GM12878 (cell line): ENCODE results near the gene ADAM21. TPM values are rescaled to one million over a fixed set of nuclear protein-coding genes. Genes with fewer than 3 reads are reported as not detected.

Source experiments
- ATAC-seq: fragments of 200-7000 bp; cut with Tn5 transposase; 3 replicates; pipeline ENCODE4 v1.9.1; 2020; ENCODE audit warnings: mild to moderate bottlenecking, moderate library complexity
- BruUV-seq: library from RNA; stranded (reverse); fragments of 400-500 nt; replicated peaks from 2 replicates; lab custom pipeline; 2021; lab: Mats Ljungman, UMichigan
- CTCF ChIA-PET: fragments of 300-600 bp; sonication (Branson Sonifier 250); formaldehyde crosslinking; extraction: SDS; loops from one replicate; lab custom pipeline; 2021; ENCODE audit warnings: inconsistent platforms; lab: Yijun Ruan, JAX
- POLR2A ChIA-PET: fragments of 350-600 bp; formaldehyde crosslinking; extraction: SDS; loops from one replicate; lab custom pipeline; 2021; ENCODE audit warnings: inconsistent platforms; lab: Charles Lee
- RAD21 ChIA-PET: fragments of 300-600 bp; sonication (Branson Sonifier 250); formaldehyde crosslinking; loops from one replicate; lab custom pipeline; 2023; ENCODE audit warnings: antibody characterized with exemption; ENCODE audit not compliant: unreplicated experiment; lab: Charles Lee
- SMC1A ChIA-PET: fragments of 300-600 bp; sonication (Branson Sonifier 250); formaldehyde crosslinking; loops from one replicate; lab custom pipeline; 2023; ENCODE audit not compliant: unreplicated experiment, uncharacterized antibody; lab: Charles Lee
- DNase-seq: peaks from one replicate; pipeline ENCODE4 v3.0.0-alpha.2; 2011; ENCODE audit warnings: low read depth, low spot score
- FAIRE-seq: peaks from 3 replicates; lab custom pipeline; 2011; peaks lifted over from hg19 to GRCh38; lab: Jason Lieb, UNC
- H2AFZ ChIP-seq: 2 replicates; pipeline ENCODE4 v1.6.0; 2011; ENCODE audit warnings: low read depth, low read length, control low read depth; ENCODE audit not compliant: control insufficient read depth
- H3K27ac ChIP-seq: 2 replicates; pipeline ENCODE4 v1.5.1; 2011; ENCODE audit warnings: control low read depth; ENCODE audit not compliant: control insufficient read depth, insufficient read depth
- H3K27me3 ChIP-seq, 2 experiments: replicated peaks in 1 of 2; 2 replicates each; pipeline versions ENCODE4 v1.6.0 to v1.6.1; 2011; ENCODE audit warnings: low read length in 1 of 2; ENCODE audit not compliant: control insufficient read depth in 2 of 2, insufficient read depth in 2 of 2
- H3K36me3 ChIP-seq, 2 experiments: 2 replicates each; pipeline ENCODE4 v1.5.1; 2011; ENCODE audit warnings: low read length in 1 of 2; ENCODE audit not compliant: control insufficient read depth in 2 of 2, insufficient read depth in 2 of 2
- H3K4me1 ChIP-seq: 2 replicates; pipeline ENCODE4 v1.6.1; 2011; ENCODE audit warnings: mild to moderate bottlenecking, low read length, moderate library complexity, mixed read lengths; ENCODE audit not compliant: control insufficient read depth, insufficient read depth
- H3K4me2 ChIP-seq: 2 replicates; pipeline ENCODE4 v1.6.0; 2011; ENCODE audit warnings: control low read depth; ENCODE audit not compliant: control insufficient read depth, insufficient read depth
- H3K4me3 ChIP-seq: fragments of 200-600 bp; sonication (generic); 2 replicates; pipeline ENCODE4 v1.5.1; 2016
- H3K79me2 ChIP-seq: 2 replicates; pipeline ENCODE4 v1.6.0; 2011; ENCODE audit warnings: low read length; ENCODE audit not compliant: control insufficient read depth, insufficient read depth
- H3K9ac ChIP-seq: 2 replicates; pipeline ENCODE4 v1.8.0; 2011; ENCODE audit warnings: low read length, control low read depth, mixed read lengths; ENCODE audit not compliant: control insufficient read depth, insufficient read depth
- H3K9me3 ChIP-seq: replicated peaks from 3 replicates; pipeline ENCODE4 v1.5.1; 2011; ENCODE audit warnings: mild to moderate bottlenecking, low read length; ENCODE audit not compliant: control insufficient read depth, insufficient read depth
- H4K20me1 ChIP-seq: 2 replicates; pipeline ENCODE4 v1.6.0; 2011; ENCODE audit not compliant: control insufficient read depth, insufficient read depth
- E2F4 ChIP-seq: IDR thresholded peaks from 2 replicates; pipeline ENCODE4 v1.6.1; 2012; ENCODE audit warnings: low read depth, low read length, improper control_type of control experiment
- EZH2 ChIP-seq: IDR thresholded peaks from 2 replicates; pipeline ENCODE4 v1.6.1; 2012; ENCODE audit warnings: low read depth, mild to moderate bottlenecking, control low read depth, inconsistent platforms, low read length, borderline replicate concordance; ENCODE audit not compliant: control insufficient read depth
- FOXK2 ChIP-seq: fragments of 450-650 bp; IDR thresholded peaks from 2 replicates; pipeline ENCODE4 v1.6.1; 2017; ENCODE audit warnings: mild to moderate bottlenecking, moderate library complexity
- ZBTB33 ChIP-seq: fragments of 450-650 bp; IDR thresholded peaks from 2 replicates; pipeline ENCODE4 v1.6.1; 2017; ENCODE audit warnings: mild to moderate bottlenecking
- WGBS: methylation state at CpG from one replicate; pipeline ENCODE4 v1.1.6; 2016; ENCODE audit warnings: low lambda C conversion rate; ENCODE audit not compliant: insufficient replicate concordance, insufficient coverage; ENCODE audit errors: missing lambda C conversion rate; 5-methylcytosine and 5-hydroxymethylcytosine counted together
- in situ Hi-C: fragments of 300-500 bp; cut with MboI; formaldehyde crosslinking; loops from 9 replicates; pipeline ENCODE4 v1.14.3; 2018; ENCODE audit warnings: mixed read lengths
- intact Hi-C: fragments of 100-400 bp; cut with micrococcal nuclease; formaldehyde crosslinking; loops from one replicate; pipeline ENCODE4 v1.14.2; 2022; ENCODE audit not compliant: unreplicated experiment
- polyA plus RNA-seq, 11 experiments: library from polyadenylated mRNA; depleted of rRNA in 4 of 11; unstranded in 6 of 11; stranded (reverse) in 5 of 11; fragments of >200 nt; fragmentation: Nextera tagmentation in 4 of 11; fragmentation: Illumina TruSeq in 1 of 11; extraction: Ambion mirVana in 4 of 11; extraction: Trizol in 1 of 11; gene quantifications; 1 replicate in 1 of 11; 2 replicates in 10 of 11; pipeline versions ENCODE4 v1.2.1 to v1.2.3, GENCODE V29; 2011 to 2016; ENCODE audit warnings: inconsistent platforms in 2 of 11, missing spikeins in 2 of 11, low read depth in 1 of 11
- total RNA-seq, 4 experiments: library from RNA; depleted of rRNA in 3 of 4; stranded (reverse); fragments of >200 nt in 3 of 4; fragmentation: Illumina TruSeq in 1 of 4; extraction: Trizol in 1 of 4; gene quantifications; 2 replicates each; pipeline versions ENCODE4 v1.2.1 to v1.2.3, GENCODE V29; 2013 to 2021

ADAM21 gene
- total and polyA plus RNA-seq, 10 of the 15 experiments (the other 5 are each of a cell fraction or from before 2014, with no cell fraction given) = 0.04 to 0.16 (median 0.13) TPM; not detected in 1

- WGBS = 22% methylated on average over 3 of the region's 3 CpGs
- no peak for FAIRE-seq
- BruUV-seq = no TSS peak
- ChIA-PET POLR2A (no interaction called here), RAD21 (no interaction called here)
- Histone ChIP-seq H2AFZ (no peak overlapping the region), H3K27ac (no peak overlapping the region)
- intact Hi-C loops = no loop called here
- no peak for TF ChIP-seq ZBTB33
- TF ChIP-seq EZH2 = no peak
- TF ChIP-seq FOXK2 = no peak
- TF ChIP-seq E2F4 = no peak
- TF ChIP-seq, all 136 proteins: peak for 0
- H4K20me1 ChIP-seq = no peaks in the 10 kb centered on the region
- H3K9ac ChIP-seq = no peak overlapping the region
- in situ Hi-C loops = no loop called here
- H3K9me3 ChIP-seq = peaks cover 10% of the 10 kb centered on the region; the same call in 2 of the 3 replicates
- no peak for ATAC-seq
- DNase-seq = no peak
- H3K79me2 ChIP-seq = no peaks in the 10 kb centered on the region
- no peaks in the 10 kb centered on the region for H3K4me1 ChIP-seq
- ChIA-PET SMC1A (interaction anchor here (0.5 to 0.6 kb wide), 2 partner anchors 53 to 861 kb away, joined by 3 to 4 read pairs; no protein-coding TSS in a partner anchor), CTCF (no interaction called here)
- no peaks in the 10 kb centered on the region for H3K27me3 ChIP-seq
- H3K4me3 ChIP-seq = no peak overlapping the region
- no peak overlapping the region for H3K4me2 ChIP-seq
- no peaks in the 10 kb centered on the region for H3K36me3 ChIP-seq
These were observed 10.3 kb upstream of the ADAM21 start for GRCh38 chr14:70441641-70442040.
